Ovary (tissue), 10 donors: ENCODE data around the gene VPS8. TPM values are rescaled to one million over a fixed set of nuclear protein-coding genes. Genes with fewer than 3 reads are reported as not detected.
A peak's percentile ranks its signal among the peaks of the same experiment; 100 is the strongest.

ENCODE experiments used
- DNase-seq, 5 donors: peaks; one replicate each; pipeline ENCODE4 v3.0.0-alpha.2; 2019 to 2020
- H3K27ac ChIP-seq, 2 donors: fragments of 200-600 bp; one replicate each; pipeline versions ENCODE4 v1.5.1 to v1.8.0; 2019 to 2022
- H3K27me3 ChIP-seq: fragments of 200-600 bp; one replicate; pipeline ENCODE4 v1.8.0; 2022
- H3K36me3 ChIP-seq: fragments of 200-600 bp; sonication (generic); one replicate; pipeline ENCODE4 v1.5.1; 2019
- H3K4me1 ChIP-seq: one replicate; pipeline ENCODE4 v1.8.1; 2013; ENCODE audit warnings: mild to moderate bottlenecking, moderate library complexity; ENCODE audit not compliant: insufficient read depth
- H3K4me3 ChIP-seq: fragments of 200-600 bp; sonication (generic); one replicate; pipeline ENCODE4 v1.5.1; 2017
- H3K9me3 ChIP-seq, 2 donors: fragments of 200-600 bp in 1 of 2; sonication (generic) in 1 of 2; one replicate each; pipeline versions ENCODE4 v1.5.1 to v1.8.1; 2013 to 2019; ENCODE audit warnings: mild to moderate bottlenecking in 1 of 2, moderate library complexity in 1 of 2
- CTCF ChIP-seq, 3 donors: fragments of 450-650 bp in 2 of 3; fragments of 200-600 bp in 1 of 3; IDR thresholded peaks; one replicate each; pipeline versions ENCODE4 v1.5.1 to v1.8.0; 2016 to 2022; ENCODE audit warnings: antibody characterized with exemption in 3 of 3, mild to moderate bottlenecking in 1 of 3
- EP300 ChIP-seq: sonication (generic); formaldehyde crosslinking; IDR thresholded peaks from one replicate; pipeline ENCODE4 v1.6.1; 2017; ENCODE audit warnings: antibody characterized with exemption
- POLR2A ChIP-seq: fragments of 450-650 bp; IDR thresholded peaks from one replicate; pipeline ENCODE4 v1.6.1; 2017; ENCODE audit warnings: antibody characterized with exemption, mild to moderate bottlenecking, moderate library complexity
- WGBS, 3 donors: extraction: QIAGEN DNeasy Blood & Tissue Kit in 1 of 3; methylation state at CpG; one replicate each; pipeline versions ENCODE4 v1.1.5 to v1.1.7; 2013 to 2017; 5-methylcytosine and 5-hydroxymethylcytosine counted together
- intact Hi-C, 4 donors: fragments of 100-400 bp; cut with DNase I; formaldehyde crosslinking; loops; one replicate each; pipeline versions ENCODE4 v1.11.0 to v1.15.1; 2022 to 2023
- long read RNA-seq, 3 donors: library from polyadenylated mRNA in 2 of 3; unstranded in 2 of 3; transcript quantifications; one replicate each; pipeline ENCODE4 v2.0.0 and lab custom pipeline, GENCODE V29; 2021 to 2026
- polyA plus RNA-seq, 2 donors: library from polyadenylated mRNA; stranded (reverse); fragments of 200-250 nt in 1 of 2; fragments of 350-450 nt in 1 of 2; fragmentation: Illumina TruSeq in 1 of 2; extraction: RNeasy Lipid Tissue Mini Kit (QIAGEN cat#74804) in 1 of 2; gene quantifications; one replicate each; pipeline ENCODE4 v1.2.3, GENCODE V29; 2013 to 2014
- total RNA-seq, 7 donors: library from RNA; depleted of rRNA in 2 of 7; stranded (reverse); fragments of >200 nt in 2 of 7; fragmentation: NEBNext Ultra II Directional in 3 of 7; extraction: Animal tissue kit (Norgen Biotek cat#: 25700) in 3 of 7; gene quantifications; one replicate each; pipeline versions ENCODE4 v1.1.0 to v1.2.4, GENCODE V29; 2016 to 2023
- donor health status: DM: no; HTN: no; CAD: no; lungs with moderate emphysema.
- donor health status: DM: no; HTN: no; CAD: no.
- donor health status: Bipolar disorder and iron deficiency.
- donor health status: DM: yes; HTN: yes; CAD: no.
- donor health status: DM: no; HTN: no; CAD: no.
- donor health status: DM: yes; HTN: yes; CAD: no.

VPS8 gene
- total RNA-seq (10 to 100 TPM; 37.9 to 58.8 (median 47.7) TPM), polyA plus RNA-seq (10 to 100 TPM; 15.0 to 24.9 TPM)
- long read RNA-seq, donor 1, full-length matches to known transcripts, result 2 of 25 reads
- long read RNA-seq, donor 1, partial matches to known transcripts, result 13 of 25 reads
- long read RNA-seq, donor 1, other reads (novel, unspliced or antisense), result 10 of 25 reads
- long read RNA-seq, donor 2, full-length matches to known transcripts, result 3 of 3 reads
- long read RNA-seq, donor 2, partial matches to known transcripts, result 0 of 3 reads
- long read RNA-seq, donor 2, other reads (novel, unspliced or antisense), result 0 of 3 reads
- long read RNA-seq, donor 3, full-length matches to known transcripts, result 16 of 40 reads
- long read RNA-seq, donor 3, partial matches to known transcripts, result 2 of 40 reads
- long read RNA-seq, donor 3, other reads (novel, unspliced or antisense), result 22 of 40 reads

GRCh38 chr3:184811999-184812661 is at the start of gene VPS8:
Gene VPS8 (plus strand): TSS chr3:184812166. CDS start chr3:184824633, 12,467 bp downstream.
- Histone ChIP-seq H3K9me3 (no peaks in the 10 kb centered on the region), H3K36me3 (no peaks in the 10 kb centered on the region), H3K4me3 (peak within 1 kb of the TSS; percentile 82), H3K4me1 (peaks cover 5% of the 10 kb centered on the region), H3K27ac (peak within 1 kb of the TSS; percentile 15 to 27), H3K27me3 (no peaks in the 10 kb centered on the region)
- whole genome bisulfite sequencing, 3 donors, result 0 to 1% (median 0%) methylated on average over 49 to 50 of the region's 50 CpGs
- intact Hi-C loops, result no loop called here
- peak; percentile 43 to 81 (median 59) for TF ChIP-seq CTCF (IDR thresholded peaks at IDR 0.05)
- peak; percentile 44 for TF ChIP-seq POLR2A
- no peak for TF ChIP-seq EP300
- DNase-seq, result peak; percentile 94 to 97 (median 96)

GRCh38 chr3:184764191-184764590 is 47.8 kb upstream of the VPS8 start:
- H3K4me1 ChIP-seq, result peaks cover 10% of the 10 kb centered on the region
- DNase-seq, result no peak
- no peaks in the 10 kb centered on the region for H3K9me3 ChIP-seq
- H3K27me3 ChIP-seq, result no peaks in the 10 kb centered on the region
- WGBS, 3 donors, result 92 to 94% (median 94%) methylated on average over 4 of the region's 4 CpGs
- H3K27ac ChIP-seq, result no peak overlapping the region
- H3K36me3 ChIP-seq, result no peaks in the 10 kb centered on the region
- TF ChIP-seq EP300 (no peak), CTCF (IDR thresholded peaks at IDR 0.05) (no peak), POLR2A (no peak)
- intact Hi-C loops, result loop anchor here in 1 of 4 donors (10.0 kb wide), 2 partner anchors 49 to 389 kb away; partner anchors contain the start of genes MAGEF1 and THPO
- H3K4me3 ChIP-seq, result no peak overlapping the region

GRCh38 chr3:184765047-184765729 is 46.8 kb upstream of the VPS8 start:
- intact Hi-C loops, result loop anchor here in 1 of 4 donors (10.0 kb wide), 2 partner anchors 50 to 390 kb away; partner anchors contain the start of genes MAGEF1 and THPO
- Histone ChIP-seq H3K36me3 (no peaks in the 10 kb centered on the region), H3K4me3 (no peak overlapping the region), H3K4me1 (peaks cover 10% of the 10 kb centered on the region), H3K27me3 (no peaks in the 10 kb centered on the region), H3K27ac (no peak overlapping the region), H3K9me3 (no peaks in the 10 kb centered on the region)
- no peak for DNase-seq
- WGBS, 3 donors, result 70 to 78% (median 73%) methylated on average over 10 of the region's 10 CpGs
- TF ChIP-seq EP300 (no peak), CTCF (IDR thresholded peaks at IDR 0.05) (no peak), POLR2A (no peak)

- Histone ChIP-seq H3K36me3 (no peaks in the 10 kb centered on the region), H3K9me3 (no peaks in the 10 kb centered on the region), H3K27ac (no peak overlapping the region), H3K4me1 (peaks cover 6% of the 10 kb centered on the region), H3K4me3 (no peak overlapping the region), H3K27me3 (no peaks in the 10 kb centered on the region)
- no peak for DNase-seq
- TF ChIP-seq CTCF (IDR thresholded peaks at IDR 0.05) (no peak), POLR2A (no peak), EP300 (no peak)
- intact Hi-C loops, result loop anchor here in 1 of 4 donors (10.0 kb wide), 2 partner anchors 51 to 391 kb away; partner anchors contain the start of genes MAGEF1 and THPO
- 46 to 68% (median 49%) methylated on average over 7 of the region's 7 CpGs for WGBS, 3 donors
These were observed 46.3 kb upstream of the VPS8 start for GRCh38 chr3:184765730-184766074.
